Vagina (tissue), 2 donors: ENCODE data around the gene ZNF469.

Source experiments
- CTCF ChIP-seq, 3 experiments: fragments of 450-650 bp in 2 of 3; fragments of 200-600 bp in 1 of 3; sonication (generic) in 1 of 3; IDR thresholded peaks; one replicate each; pipeline ENCODE4 v1.5.1; 2017 to 2019; ENCODE audit warnings: antibody characterized with exemption in 3 of 3, mild to moderate bottlenecking in 2 of 3, moderate library complexity in 2 of 3
- POLR2A ChIP-seq, 2 donors: fragments of 450-650 bp; IDR thresholded peaks; one replicate each; pipeline ENCODE4 v1.6.1; 2017; ENCODE audit warnings: antibody characterized with exemption in 2 of 2, mild to moderate bottlenecking in 2 of 2, moderate library complexity in 2 of 2

GRCh38 chr16:88368994-88369393 lies 13.8 kb upstream of the ZNF469 start:
- TF ChIP-seq CTCF (IDR thresholded peaks at IDR 0.05) (no peak), POLR2A (IDR thresholded peaks at IDR 0.05) (no peak)
